Body of pancreas (tissue), 4 donors: ENCODE measurements around the gene TMEM123. TPM values are rescaled to one million over a fixed set of nuclear protein-coding genes. Genes with fewer than 3 reads are reported as not detected.
A peak's percentile ranks its signal among the peaks of the same experiment; 100 is the strongest.

Source experiments
- ATAC-seq: fragments of 150-250 bp; one replicate; pipeline ENCODE4 v1.9.1; 2016
- DNase-seq, 4 donors: peaks; one replicate each; pipeline ENCODE4 v3.0.0-alpha.2; 2019
- H3K27ac ChIP-seq, 4 donors: fragments of 200-600 bp; sonication (generic); 1 replicate in 3 of 4; 2 replicates in 1 of 4; pipeline versions ENCODE4 v1.5.1 to v1.6.1; 2016 to 2019; ENCODE audit warnings: mild to moderate bottlenecking in 1 of 4, mixed read lengths in 1 of 4, moderate library complexity in 1 of 4
- H3K27me3 ChIP-seq, 2 donors: fragments of 200-600 bp; sonication (generic); one replicate each; pipeline ENCODE4 v1.6.0; 2016; ENCODE audit warnings: mild to moderate bottlenecking in 1 of 2
- H3K36me3 ChIP-seq, 2 donors: fragments of 200-600 bp; sonication (generic); replicated peaks in 1 of 2; 2 replicates each; pipeline ENCODE4 v1.5.1; 2016; ENCODE audit warnings: low read depth in 2 of 2; ENCODE audit not compliant: insufficient read depth in 1 of 2
- H3K4me1 ChIP-seq: fragments of 200-600 bp; sonication (generic); one replicate; pipeline ENCODE4 v1.6.0; 2016
- H3K4me3 ChIP-seq, 2 donors: fragments of 200-600 bp; sonication (generic); 1 replicate in 1 of 2; 2 replicates in 1 of 2; pipeline ENCODE4 v1.5.1; 2016 to 2019
- H3K9me3 ChIP-seq, 3 donors: fragments of 200-600 bp; sonication (generic); 1 replicate in 2 of 3; 2 replicates in 1 of 3; pipeline ENCODE4 v1.5.1; 2016
- POLR2A ChIP-seq, 3 donors: fragments of 450-650 bp; IDR thresholded peaks; one replicate each; pipeline ENCODE4 v1.6.1; 2016; ENCODE audit warnings: antibody characterized with exemption in 3 of 3, mild to moderate bottlenecking in 2 of 3
- whole genome bisulfite sequencing, 2 donors: methylation state at CpG; one replicate each; pipeline ENCODE4 v1.1.5; 2017; 5-methylcytosine and 5-hydroxymethylcytosine counted together
- intact Hi-C: fragments of 100-400 bp; cut with DNase I; formaldehyde crosslinking; loops from one replicate; pipeline ENCODE4 v1.15.1; 2023
- total RNA-seq, 2 donors: library from RNA; depleted of rRNA; stranded (reverse); fragments of >200 nt; gene quantifications; one replicate each; pipeline ENCODE4 v1.1.0, GENCODE V29; 2016
- TF ChIP-seq, protein P1 (sequence below), 7 experiments: fragments of 450-650 bp in 4 of 7; fragments of 200-600 bp in 3 of 7; sonication (generic) in 3 of 7; IDR thresholded peaks; one replicate each; pipeline ENCODE4 v1.5.1; 2016 to 2019; ENCODE audit warnings: antibody characterized with exemption in 7 of 7

The TMEM123 gene, protein sequence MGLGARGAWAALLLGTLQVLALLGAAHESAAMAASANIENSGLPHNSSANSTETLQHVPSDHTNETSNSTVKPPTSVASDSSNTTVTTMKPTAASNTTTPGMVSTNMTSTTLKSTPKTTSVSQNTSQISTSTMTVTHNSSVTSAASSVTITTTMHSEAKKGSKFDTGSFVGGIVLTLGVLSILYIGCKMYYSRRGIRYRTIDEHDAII
- total RNA-seq, result 10 to 100 TPM; 40.2 to 82.5 TPM

DNA sequence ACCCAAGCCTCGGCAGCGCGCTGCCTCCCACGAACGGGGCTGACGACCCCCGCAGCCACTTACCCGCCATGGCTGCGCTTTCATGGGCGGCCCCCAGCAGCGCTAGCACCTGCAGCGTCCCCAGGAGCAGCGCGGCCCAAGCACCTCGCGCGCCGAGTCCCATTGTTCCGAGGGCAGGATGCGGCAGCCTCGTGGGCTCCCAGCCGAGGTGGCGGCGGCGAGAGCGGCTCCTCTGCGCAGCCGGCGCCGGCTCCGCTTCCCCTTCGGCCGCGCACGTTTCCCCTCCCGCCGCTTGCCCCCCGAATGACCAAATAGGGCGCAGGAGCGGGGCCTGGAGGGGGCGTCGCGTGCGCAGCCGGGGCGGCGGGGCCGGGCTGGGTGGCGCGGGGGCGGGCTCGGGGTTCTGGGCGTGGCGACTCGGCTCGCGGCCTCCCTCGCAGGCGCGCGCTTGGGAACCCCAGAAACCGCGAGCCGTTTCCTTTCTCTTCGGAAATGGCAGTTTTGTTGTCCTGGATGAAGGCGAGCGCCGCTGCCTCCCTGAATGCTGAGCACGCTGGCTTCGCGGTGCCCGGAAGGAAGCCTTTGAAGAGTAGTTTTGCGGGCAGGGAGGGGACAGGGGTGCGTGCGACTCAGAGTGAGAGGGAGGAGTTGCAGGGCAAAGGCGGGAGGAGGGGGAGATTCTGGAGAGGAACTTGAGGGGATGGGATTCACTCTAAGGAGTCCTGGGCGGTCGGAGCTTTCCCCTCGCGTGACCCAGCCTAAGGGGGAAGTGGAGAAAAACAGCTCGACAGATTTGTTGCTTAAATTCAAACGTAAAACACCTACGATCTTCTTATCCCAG is at the start of gene TMEM123:
TMEM123 (minus strand) TSS at position 305 of the 841 bp plus-strand sequence; CDS start at position 163, 142 bp downstream.
- Histone ChIP-seq H3K9me3 (no peaks in the 10 kb centered on the region), H3K4me1 (peaks cover 40% of the 10 kb centered on the region), H3K36me3 (peaks cover 0 to under 1% of the 10 kb centered on the region in 2 donors), H3K27ac (peak within 1 kb of the TSS; percentile 89 to 97 (median 93)), H3K4me3 (peak within 1 kb of the TSS; percentile 77 to 89), H3K27me3 (no peaks in the 10 kb centered on the region)
- peak; percentile 49 to 75 (median 58) for TF ChIP-seq POLR2A (IDR thresholded peaks at IDR 0.05)
- TF ChIP-seq, protein P1, sequence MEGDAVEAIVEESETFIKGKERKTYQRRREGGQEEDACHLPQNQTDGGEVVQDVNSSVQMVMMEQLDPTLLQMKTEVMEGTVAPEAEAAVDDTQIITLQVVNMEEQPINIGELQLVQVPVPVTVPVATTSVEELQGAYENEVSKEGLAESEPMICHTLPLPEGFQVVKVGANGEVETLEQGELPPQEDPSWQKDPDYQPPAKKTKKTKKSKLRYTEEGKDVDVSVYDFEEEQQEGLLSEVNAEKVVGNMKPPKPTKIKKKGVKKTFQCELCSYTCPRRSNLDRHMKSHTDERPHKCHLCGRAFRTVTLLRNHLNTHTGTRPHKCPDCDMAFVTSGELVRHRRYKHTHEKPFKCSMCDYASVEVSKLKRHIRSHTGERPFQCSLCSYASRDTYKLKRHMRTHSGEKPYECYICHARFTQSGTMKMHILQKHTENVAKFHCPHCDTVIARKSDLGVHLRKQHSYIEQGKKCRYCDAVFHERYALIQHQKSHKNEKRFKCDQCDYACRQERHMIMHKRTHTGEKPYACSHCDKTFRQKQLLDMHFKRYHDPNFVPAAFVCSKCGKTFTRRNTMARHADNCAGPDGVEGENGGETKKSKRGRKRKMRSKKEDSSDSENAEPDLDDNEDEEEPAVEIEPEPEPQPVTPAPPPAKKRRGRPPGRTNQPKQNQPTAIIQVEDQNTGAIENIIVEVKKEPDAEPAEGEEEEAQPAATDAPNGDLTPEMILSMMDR (IDR thresholded peaks at IDR 0.05), result no peak
- intact Hi-C loops, result no loop called here
- WGBS, 2 donors, result 0 to 1% methylated on average over 28 to 83 of the region's 83 CpGs
- ATAC-seq, result peak; percentile 77
- DNase-seq, result peak; percentile 71 to 82 (median 74)

- no peaks in the 10 kb centered on the region for H3K36me3 ChIP-seq
- no peak for ATAC-seq
- no peak for TF ChIP-seq POLR2A (IDR thresholded peaks at IDR 0.05)
- TF ChIP-seq, protein P1 (IDR thresholded peaks at IDR 0.05), result no peak
- no peaks in the 10 kb centered on the region for H3K4me1 ChIP-seq
- H3K27ac ChIP-seq, result no peak overlapping the region
- DNase-seq, result no peak
- no peak overlapping the region for H3K4me3 ChIP-seq
- no peaks in the 10 kb centered on the region for H3K27me3 ChIP-seq
- intact Hi-C loops, result no loop called here
- 57 to 74% methylated on average over 2 of the region's 2 CpGs for WGBS, 2 donors
- no peaks in the 10 kb centered on the region for H3K9me3 ChIP-seq
These were observed 48.3 kb upstream of the TMEM123 start for GRCh38 chr11:102500829-102501228.

GRCh38 chr11:102499931-102500330 is 47.4 kb upstream of the TMEM123 start:
- Histone ChIP-seq H3K4me1 (no peaks in the 10 kb centered on the region), H3K9me3 (no peaks in the 10 kb centered on the region), H3K4me3 (no peak overlapping the region), H3K27ac (no peak overlapping the region), H3K36me3 (no peaks in the 10 kb centered on the region), H3K27me3 (no peaks in the 10 kb centered on the region)
- no peak for DNase-seq
- intact Hi-C loops, result loop anchor here (5.0 to 10.0 kb wide), 2 partner anchors 105 to 163 kb away; no protein-coding TSS in a partner anchor
- ATAC-seq, result no peak
- TF ChIP-seq, protein P1 (IDR thresholded peaks at IDR 0.05), result no peak
- TF ChIP-seq POLR2A (IDR thresholded peaks at IDR 0.05), result no peak
- 16 to 35% methylated on average over 2 of the region's 2 CpGs for WGBS, 2 donors

DNA sequence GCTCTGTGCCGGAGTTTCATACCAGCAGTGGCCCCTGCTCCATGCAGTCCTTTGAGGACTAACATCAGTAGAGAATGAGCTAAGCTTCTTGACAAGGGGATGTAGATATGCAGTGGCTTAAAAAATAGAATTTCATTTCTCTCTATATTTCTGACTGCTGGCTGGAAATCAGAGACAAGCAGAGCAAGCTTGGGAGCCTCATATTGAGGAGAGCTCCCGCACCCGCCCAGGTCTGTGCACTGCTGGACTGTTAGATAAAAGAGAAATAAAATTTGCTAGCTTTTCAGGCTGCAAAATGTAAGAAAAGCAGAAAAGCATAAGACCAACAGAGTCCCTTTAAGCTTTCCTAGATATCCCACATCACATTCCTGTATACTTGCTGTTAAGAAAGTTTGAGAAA is 46.6 kb upstream of the TMEM123 start:
- intact Hi-C loops, result loop anchor here (5.0 to 10.0 kb wide), 2 partner anchors 104 to 162 kb away; no protein-coding TSS in a partner anchor
- Histone ChIP-seq H3K9me3 (no peaks in the 10 kb centered on the region), H3K27ac (no peak overlapping the region), H3K4me1 (peaks cover 5% of the 10 kb centered on the region), H3K27me3 (no peaks in the 10 kb centered on the region), H3K36me3 (no peaks in the 10 kb centered on the region), H3K4me3 (no peak overlapping the region)
- TF ChIP-seq, protein P1 (IDR thresholded peaks at IDR 0.05), result no peak
- no peak for TF ChIP-seq POLR2A (IDR thresholded peaks at IDR 0.05)
- DNase-seq, result no peak
- no peak for ATAC-seq
- WGBS, 2 donors, result 84 to 89% methylated on average over 3 of the region's 3 CpGs
